ENCODE results near the gene APBB1IP.

APBB1IP gene

GRCh38 chr10:26528048-26528447 lies 89.9 kb downstream of the APBB1IP start:
- H3K4me3 ChIP-seq (replicated peaks; ENCODE audit: low read depth, low read length): no peak overlapping the region
- no peak for DNase-seq (ENCODE audit: extremely low read depth, low read depth)
- TF ChIP-seq, protein P1, sequence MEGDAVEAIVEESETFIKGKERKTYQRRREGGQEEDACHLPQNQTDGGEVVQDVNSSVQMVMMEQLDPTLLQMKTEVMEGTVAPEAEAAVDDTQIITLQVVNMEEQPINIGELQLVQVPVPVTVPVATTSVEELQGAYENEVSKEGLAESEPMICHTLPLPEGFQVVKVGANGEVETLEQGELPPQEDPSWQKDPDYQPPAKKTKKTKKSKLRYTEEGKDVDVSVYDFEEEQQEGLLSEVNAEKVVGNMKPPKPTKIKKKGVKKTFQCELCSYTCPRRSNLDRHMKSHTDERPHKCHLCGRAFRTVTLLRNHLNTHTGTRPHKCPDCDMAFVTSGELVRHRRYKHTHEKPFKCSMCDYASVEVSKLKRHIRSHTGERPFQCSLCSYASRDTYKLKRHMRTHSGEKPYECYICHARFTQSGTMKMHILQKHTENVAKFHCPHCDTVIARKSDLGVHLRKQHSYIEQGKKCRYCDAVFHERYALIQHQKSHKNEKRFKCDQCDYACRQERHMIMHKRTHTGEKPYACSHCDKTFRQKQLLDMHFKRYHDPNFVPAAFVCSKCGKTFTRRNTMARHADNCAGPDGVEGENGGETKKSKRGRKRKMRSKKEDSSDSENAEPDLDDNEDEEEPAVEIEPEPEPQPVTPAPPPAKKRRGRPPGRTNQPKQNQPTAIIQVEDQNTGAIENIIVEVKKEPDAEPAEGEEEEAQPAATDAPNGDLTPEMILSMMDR (IDR thresholded peaks at IDR 0.05; ENCODE audit: low read depth, low read length, missing control alignments): no peak

DNA sequence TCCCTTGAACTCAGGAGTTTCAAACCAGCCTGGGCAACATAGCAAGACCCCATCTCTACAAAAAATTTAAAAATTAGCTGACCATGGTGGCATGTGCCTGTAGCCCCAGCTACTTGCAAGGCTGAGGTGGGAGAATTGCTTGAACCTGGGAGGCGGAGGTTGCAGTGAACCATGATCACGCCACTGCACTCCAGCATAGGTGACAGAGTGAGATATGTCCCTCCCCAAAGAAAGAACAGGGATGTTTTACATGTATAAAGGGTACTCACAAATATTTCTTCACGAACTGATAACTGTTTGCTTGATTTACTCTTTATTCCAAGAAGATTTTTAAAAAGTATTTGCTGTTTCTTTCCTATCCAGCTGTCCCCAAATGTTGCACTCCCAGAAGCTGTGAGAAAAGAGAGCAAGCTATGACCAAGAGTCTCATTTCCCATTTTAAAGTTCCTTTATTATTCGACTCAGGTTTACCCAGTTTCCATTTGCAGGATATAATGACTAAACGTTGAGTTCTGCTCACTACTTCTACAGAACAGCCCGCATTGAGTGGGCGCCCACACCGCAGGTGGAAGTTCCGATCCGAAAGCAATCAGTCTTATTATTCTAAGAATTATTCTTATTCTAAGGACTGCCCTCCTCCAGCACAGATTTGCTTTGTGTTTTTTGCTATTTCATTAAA lies 90.7 kb downstream of the APBB1IP start:
- no peak for DNase-seq (ENCODE audit: extremely low read depth, low read depth)
- TF ChIP-seq, protein P1 (IDR thresholded peaks at IDR 0.05; ENCODE audit: low read depth, low read length, missing control alignments): no peak
- H3K4me3 ChIP-seq (replicated peaks; ENCODE audit: low read depth, low read length): no peak overlapping the region

DNA sequence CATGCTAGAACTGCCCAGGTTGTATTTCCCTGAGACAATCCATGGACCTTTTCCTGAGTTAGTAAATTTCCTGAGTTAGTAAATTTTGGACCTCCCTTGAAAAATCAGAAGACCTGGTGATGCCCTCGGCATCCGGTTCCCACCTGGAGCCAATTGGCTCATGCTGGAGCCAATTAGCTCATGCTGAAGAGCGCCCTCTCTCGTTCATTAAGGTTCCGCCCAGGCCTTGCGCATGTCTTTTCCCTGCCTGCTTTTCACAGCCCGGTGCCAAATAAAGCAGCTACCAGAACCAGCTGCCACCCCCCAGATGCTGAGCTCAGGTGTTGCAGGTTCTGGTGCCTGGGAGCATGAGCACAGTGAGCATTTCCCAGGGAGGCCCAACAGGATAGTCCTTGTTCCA lies 96.2 kb downstream of the APBB1IP start:
- no peak for DNase-seq (ENCODE audit: extremely low read depth, low read depth)
- TF ChIP-seq, protein P1 (IDR thresholded peaks at IDR 0.05; ENCODE audit: low read depth, low read length, missing control alignments): peak; percentile 25
- no peak overlapping the region for H3K4me3 ChIP-seq (replicated peaks; ENCODE audit: low read depth, low read length)

GRCh38 chr10:26540601-26541000 lies 102.5 kb downstream of the APBB1IP start:
- H3K4me3 ChIP-seq (replicated peaks; ENCODE audit: low read depth, low read length): no peak overlapping the region
- no peak for DNase-seq (ENCODE audit: extremely low read depth, low read depth)
- TF ChIP-seq, protein P1 (IDR thresholded peaks at IDR 0.05; ENCODE audit: low read depth, low read length, missing control alignments): no peak

GRCh38 chr10:26543567-26544306 lies 105.6 kb downstream of the APBB1IP start:
- DNase-seq (ENCODE audit: extremely low read depth, low read depth): no peak
- TF ChIP-seq, protein P1 (IDR thresholded peaks at IDR 0.05; ENCODE audit: low read depth, low read length, missing control alignments): no peak
- H3K4me3 ChIP-seq (replicated peaks; ENCODE audit: low read depth, low read length): no peak overlapping the region

DNA sequence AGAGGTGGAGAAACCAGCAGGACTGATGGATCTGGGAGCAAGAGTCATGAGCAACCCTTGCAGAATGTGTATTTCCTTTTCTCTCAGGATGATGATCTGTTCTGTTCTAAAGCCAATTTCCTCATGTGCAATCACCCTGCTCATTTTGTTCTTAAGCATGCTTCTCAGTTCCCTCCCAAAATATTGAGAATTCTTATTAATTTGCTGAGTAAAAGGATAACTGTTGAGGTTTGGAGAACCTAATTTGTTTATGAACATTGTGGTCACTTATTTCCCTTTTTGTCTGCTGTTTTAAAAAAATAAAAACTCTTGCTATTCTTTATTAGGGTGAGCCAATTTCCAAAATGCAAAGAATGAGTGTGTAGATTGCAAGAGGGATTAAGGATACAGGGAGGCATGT lies 106.8 kb downstream of the APBB1IP start:
- no peak for DNase-seq (ENCODE audit: extremely low read depth, low read depth)
- no peak overlapping the region for H3K4me3 ChIP-seq (replicated peaks; ENCODE audit: low read depth, low read length)
- TF ChIP-seq, protein P1 (IDR thresholded peaks at IDR 0.05; ENCODE audit: low read depth, low read length, missing control alignments): no peak
